OCI-LY1 (cell line): ENCODE measurements around the gene IL11.

Source experiments
- H2AFZ ChIP-seq: fragments of 200-600 bp; sonication (generic), shearing (Covaris generic); 2 replicates; pipeline ENCODE4 v1.6.0; 2014; ENCODE audit warnings: antibody characterized with exemption, mild to moderate bottlenecking, low read length
- H3F3A ChIP-seq: fragments of 200-600 bp; sonication (generic), shearing (Covaris generic); 2 replicates; pipeline ENCODE4 v1.6.0; 2014; ENCODE audit warnings: mild to moderate bottlenecking, antibody characterized with exemption, low read length, moderate library complexity; ENCODE audit not compliant: insufficient read depth
- H3K27ac ChIP-seq: fragments of 200-600 bp; sonication (generic); 2 replicates; pipeline ENCODE4 v1.5.1; 2014; ENCODE audit warnings: low read length, mixed run types, mild to moderate bottlenecking, low read depth; ENCODE audit not compliant: poor library complexity, severe bottlenecking
- H3K27me3 ChIP-seq: fragments of 200-600 bp; sonication (generic); 2 replicates; pipeline ENCODE4 v1.6.0; 2014; ENCODE audit warnings: antibody characterized with exemption, mild to moderate bottlenecking, low read length, moderate library complexity; ENCODE audit not compliant: insufficient read depth
- H3K36me3 ChIP-seq: fragments of 200-600 bp; sonication (generic); 2 replicates; pipeline ENCODE4 v1.6.1; 2014; ENCODE audit warnings: mild to moderate bottlenecking, antibody characterized with exemption, low read length, moderate library complexity, mixed read lengths; ENCODE audit not compliant: insufficient read depth
- H3K4me1 ChIP-seq: fragments of 200-600 bp; sonication (generic); 2 replicates; pipeline ENCODE4 v1.5.1; 2014; ENCODE audit warnings: mild to moderate bottlenecking, low read length, moderate library complexity; ENCODE audit not compliant: insufficient read depth, severe bottlenecking
- H3K4me2 ChIP-seq: fragments of 200-600 bp; sonication (generic), shearing (Covaris generic); 2 replicates; pipeline ENCODE4 v1.6.1; 2014; ENCODE audit warnings: low read length
- H3K4me3 ChIP-seq: fragments of 200-600 bp; sonication (generic); 2 replicates; pipeline ENCODE4 v1.5.1; 2014; ENCODE audit warnings: low read length, low read depth, mild to moderate bottlenecking, mixed read lengths; ENCODE audit not compliant: poor library complexity, severe bottlenecking
- H3K79me2 ChIP-seq: fragments of 200-600 bp; shearing (Covaris generic); 2 replicates; pipeline ENCODE4 v1.6.1; 2016; ENCODE audit warnings: mixed run types, low read length, mixed read lengths; ENCODE audit not compliant: insufficient read depth
- H3K9ac ChIP-seq: fragments of 200-600 bp; sonication (generic), shearing (Covaris generic); 2 replicates; pipeline ENCODE4 v1.6.1; 2014; ENCODE audit warnings: mild to moderate bottlenecking, low read length, mixed read lengths
- H3K9me2 ChIP-seq: fragments of 200-600 bp; sonication (generic), shearing (Covaris generic); 2 replicates; pipeline ENCODE4 v1.6.1; 2014; ENCODE audit warnings: low read depth, mild to moderate bottlenecking, low read length, mixed read lengths
- H3K9me3 ChIP-seq: fragments of 200-600 bp; shearing (Covaris generic); 2 replicates; pipeline ENCODE4 v1.6.1; 2014; ENCODE audit warnings: low read length, mixed read lengths
- H4K20me1 ChIP-seq: fragments of 200-600 bp; sonication (generic), shearing (Covaris generic); 2 replicates; pipeline ENCODE4 v1.6.0; 2016; ENCODE audit warnings: mild to moderate bottlenecking, low read length; ENCODE audit not compliant: insufficient read depth
- EZH2 ChIP-seq: fragments of 200-600 bp; sonication (generic), shearing (Covaris generic); IDR thresholded peaks from 2 replicates; pipeline ENCODE4 v1.8.0; 2017; ENCODE audit warnings: borderline replicate concordance, mixed run types, mild to moderate bottlenecking, antibody characterized with exemption, low read length, moderate library complexity, mixed read lengths
- TF ChIP-seq, protein P1 (sequence below): fragments of 200-600 bp; sonication (generic), shearing (Covaris generic); IDR thresholded peaks from 2 replicates; pipeline ENCODE4 v1.5.1; 2017; ENCODE audit warnings: mild to moderate bottlenecking, antibody characterized with exemption, low read length, moderate library complexity, mixed read lengths

The IL11 gene

GRCh38 chr19:55353356-55353802 is 16.9 kb downstream of the IL11 start:
- Histone ChIP-seq H3K27me3 (peaks cover 7% of the 10 kb centered on the region), H3K79me2 (no peaks in the 10 kb centered on the region), H3K9ac (0 out of 2 replicates have a peak overlapping the region, but pooled peaks have one; percentile 3), H3K4me2 (peak overlapping the region; percentile 67), H3K4me1 (peaks cover 7% of the 10 kb centered on the region), H3K9me2 (no peaks in the 10 kb centered on the region), H3K36me3 (no peaks in the 10 kb centered on the region), H3K27ac (no peak overlapping the region), H3K4me3 (peak overlapping the region; percentile 55), H2AFZ (no peak overlapping the region), H3K9me3 (no peaks in the 10 kb centered on the region), H4K20me1 (no peaks in the 10 kb centered on the region), H3F3A (no peaks in the 10 kb centered on the region)
- TF ChIP-seq, protein P1, sequence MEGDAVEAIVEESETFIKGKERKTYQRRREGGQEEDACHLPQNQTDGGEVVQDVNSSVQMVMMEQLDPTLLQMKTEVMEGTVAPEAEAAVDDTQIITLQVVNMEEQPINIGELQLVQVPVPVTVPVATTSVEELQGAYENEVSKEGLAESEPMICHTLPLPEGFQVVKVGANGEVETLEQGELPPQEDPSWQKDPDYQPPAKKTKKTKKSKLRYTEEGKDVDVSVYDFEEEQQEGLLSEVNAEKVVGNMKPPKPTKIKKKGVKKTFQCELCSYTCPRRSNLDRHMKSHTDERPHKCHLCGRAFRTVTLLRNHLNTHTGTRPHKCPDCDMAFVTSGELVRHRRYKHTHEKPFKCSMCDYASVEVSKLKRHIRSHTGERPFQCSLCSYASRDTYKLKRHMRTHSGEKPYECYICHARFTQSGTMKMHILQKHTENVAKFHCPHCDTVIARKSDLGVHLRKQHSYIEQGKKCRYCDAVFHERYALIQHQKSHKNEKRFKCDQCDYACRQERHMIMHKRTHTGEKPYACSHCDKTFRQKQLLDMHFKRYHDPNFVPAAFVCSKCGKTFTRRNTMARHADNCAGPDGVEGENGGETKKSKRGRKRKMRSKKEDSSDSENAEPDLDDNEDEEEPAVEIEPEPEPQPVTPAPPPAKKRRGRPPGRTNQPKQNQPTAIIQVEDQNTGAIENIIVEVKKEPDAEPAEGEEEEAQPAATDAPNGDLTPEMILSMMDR: no peak
- no peak for TF ChIP-seq EZH2

- Histone ChIP-seq H3K36me3 (no peaks in the 10 kb centered on the region), H4K20me1 (no peaks in the 10 kb centered on the region), H3K79me2 (no peaks in the 10 kb centered on the region), H3K9me2 (no peaks in the 10 kb centered on the region), H3K9me3 (no peaks in the 10 kb centered on the region), H3K27ac (no peak overlapping the region), H2AFZ (no peak overlapping the region), H3K9ac (no peak overlapping the region), H3K27me3 (peaks cover 7% of the 10 kb centered on the region), H3K4me2 (no peak overlapping the region), H3K4me1 (peaks cover 7% of the 10 kb centered on the region), H3K4me3 (no peak overlapping the region), H3F3A (no peaks in the 10 kb centered on the region)
- TF ChIP-seq, protein P1: no peak
- TF ChIP-seq EZH2: no peak
Observed at GRCh38 chr19:55352549-55353145, 17.6 kb downstream of the IL11 start.

- peaks cover 7% of the 10 kb centered on the region for H3K27me3 ChIP-seq
- H3K27ac ChIP-seq: no peak overlapping the region
- H2AFZ ChIP-seq: no peak overlapping the region
- H3K9me2 ChIP-seq: no peaks in the 10 kb centered on the region
- no peak for TF ChIP-seq EZH2
- TF ChIP-seq, protein P1: no peak
- no peaks in the 10 kb centered on the region for H3K79me2 ChIP-seq
- no peak overlapping the region for H3K4me2 ChIP-seq
- no peak overlapping the region for H3K4me3 ChIP-seq
- H3K4me1 ChIP-seq: peaks cover 7% of the 10 kb centered on the region
- H3K9ac ChIP-seq: no peak overlapping the region
- no peaks in the 10 kb centered on the region for H3K9me3 ChIP-seq
- H4K20me1 ChIP-seq: no peaks in the 10 kb centered on the region
- H3F3A ChIP-seq: no peaks in the 10 kb centered on the region
- H3K36me3 ChIP-seq: peaks cover 3% of the 10 kb centered on the region
Observed at GRCh38 chr19:55352040-55352439, 18.2 kb downstream of the IL11 start.
